ENCODE measurements around the gene DENND6B.

DENND6B gene

DNA sequence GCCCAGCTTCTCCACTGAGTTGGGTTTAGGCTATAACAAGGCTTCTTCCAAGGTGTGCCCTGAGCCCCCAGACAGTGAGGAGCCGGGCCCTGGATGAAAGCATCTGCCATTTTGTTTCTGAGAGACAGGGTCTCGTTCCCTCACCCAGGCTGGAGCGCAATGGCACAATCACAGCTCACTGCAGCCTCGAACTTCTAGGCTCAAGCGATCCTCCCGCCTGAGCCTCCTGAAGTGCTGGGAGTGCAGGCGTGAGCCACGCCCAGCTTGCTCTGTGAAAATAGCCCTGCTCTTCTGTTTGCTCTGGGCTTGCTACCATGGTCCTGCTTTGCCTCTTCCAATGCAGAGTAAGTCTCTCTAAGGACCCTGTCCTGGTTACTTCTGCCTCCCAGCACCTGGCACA lies 6.7 kb downstream of the DENND6B start:
- DNase-seq (ENCODE audit: low spot score) = no peak
- ChIA-PET CTCF (no interaction called here), POLR2A (ENCODE audit: low non-redundant PET) (no interaction called here)
- TF ChIP-seq, protein P1, sequence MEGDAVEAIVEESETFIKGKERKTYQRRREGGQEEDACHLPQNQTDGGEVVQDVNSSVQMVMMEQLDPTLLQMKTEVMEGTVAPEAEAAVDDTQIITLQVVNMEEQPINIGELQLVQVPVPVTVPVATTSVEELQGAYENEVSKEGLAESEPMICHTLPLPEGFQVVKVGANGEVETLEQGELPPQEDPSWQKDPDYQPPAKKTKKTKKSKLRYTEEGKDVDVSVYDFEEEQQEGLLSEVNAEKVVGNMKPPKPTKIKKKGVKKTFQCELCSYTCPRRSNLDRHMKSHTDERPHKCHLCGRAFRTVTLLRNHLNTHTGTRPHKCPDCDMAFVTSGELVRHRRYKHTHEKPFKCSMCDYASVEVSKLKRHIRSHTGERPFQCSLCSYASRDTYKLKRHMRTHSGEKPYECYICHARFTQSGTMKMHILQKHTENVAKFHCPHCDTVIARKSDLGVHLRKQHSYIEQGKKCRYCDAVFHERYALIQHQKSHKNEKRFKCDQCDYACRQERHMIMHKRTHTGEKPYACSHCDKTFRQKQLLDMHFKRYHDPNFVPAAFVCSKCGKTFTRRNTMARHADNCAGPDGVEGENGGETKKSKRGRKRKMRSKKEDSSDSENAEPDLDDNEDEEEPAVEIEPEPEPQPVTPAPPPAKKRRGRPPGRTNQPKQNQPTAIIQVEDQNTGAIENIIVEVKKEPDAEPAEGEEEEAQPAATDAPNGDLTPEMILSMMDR (conservative IDR thresholded peaks at IDR 0.05; ENCODE audit: low read depth) = no peak
- no peak overlapping the region for H3K27ac ChIP-seq

DNA sequence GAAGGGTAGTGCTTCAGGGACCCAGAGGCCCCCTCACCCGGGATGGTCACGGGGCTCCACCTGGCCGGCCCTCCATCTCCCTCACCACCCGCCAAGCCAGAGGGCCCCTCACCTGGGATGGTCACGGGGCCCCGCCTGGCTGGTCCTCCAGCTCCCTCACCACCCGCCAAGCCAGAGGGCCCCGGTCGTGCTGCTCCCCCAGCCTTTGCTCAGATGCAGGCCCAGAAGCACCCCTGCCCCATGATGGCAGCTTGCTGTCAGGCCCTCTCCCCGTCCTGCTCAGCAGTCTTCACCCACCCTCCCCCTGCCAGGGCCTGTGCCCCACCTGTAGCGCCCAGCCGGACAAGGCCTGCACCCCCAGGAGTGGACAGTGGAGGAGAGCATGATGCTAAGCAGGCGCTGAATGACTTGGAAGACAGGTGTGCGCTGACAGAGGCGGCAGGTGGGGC lies 7.3 kb downstream of the DENND6B start:
- ChIA-PET POLR2A (ENCODE audit: low non-redundant PET) (no interaction called here), CTCF (no interaction called here)
- no peak for DNase-seq (ENCODE audit: low spot score)
- TF ChIP-seq, protein P1 (conservative IDR thresholded peaks at IDR 0.05; ENCODE audit: low read depth) = no peak
- no peak overlapping the region for H3K27ac ChIP-seq

DNA sequence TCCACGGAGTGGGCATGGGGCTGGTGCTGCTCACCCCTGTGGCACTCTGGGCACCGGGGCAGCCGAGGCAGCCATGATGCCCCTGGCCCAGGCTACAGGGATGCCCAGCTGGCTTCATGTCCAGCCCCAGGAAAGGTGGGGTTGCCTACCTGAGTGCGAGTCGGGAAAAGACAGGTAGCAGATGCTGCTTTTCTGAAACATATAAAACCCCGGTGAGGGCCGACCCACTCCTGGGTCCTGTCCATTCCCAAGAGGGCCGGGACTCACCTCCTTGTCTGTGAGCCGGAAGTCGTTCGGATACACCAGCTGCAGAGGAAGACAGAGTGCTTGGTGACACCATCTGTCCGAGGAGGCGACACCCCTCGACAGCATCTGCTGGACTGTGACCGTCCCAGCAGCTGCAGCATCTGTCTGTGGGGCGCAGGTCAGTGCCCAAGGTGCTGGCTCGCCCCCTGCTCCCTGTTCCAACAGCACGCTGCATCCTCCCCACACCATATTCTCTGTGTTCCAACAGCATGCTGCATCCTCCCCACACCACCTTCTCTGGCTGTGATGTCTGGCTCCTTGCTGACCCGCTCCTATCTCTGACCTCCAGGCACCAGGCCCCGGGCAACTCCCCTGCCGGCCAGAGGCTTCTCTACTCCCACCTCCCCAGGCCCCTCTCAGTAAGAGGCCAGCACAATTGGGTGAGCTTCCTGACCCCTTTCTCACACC lies 8.0 kb downstream of the DENND6B start:
- TF ChIP-seq, protein P1 (conservative IDR thresholded peaks at IDR 0.05; ENCODE audit: low read depth) = no peak
- CTCF ChIA-PET = no interaction called here
- no peak for DNase-seq (ENCODE audit: low spot score)
- peak overlapping the region; percentile 19; the same call in 1 of the 2 replicates for H3K27ac ChIP-seq
- POLR2A ChIA-PET (ENCODE audit: low non-redundant PET) = no interaction called here

DNA sequence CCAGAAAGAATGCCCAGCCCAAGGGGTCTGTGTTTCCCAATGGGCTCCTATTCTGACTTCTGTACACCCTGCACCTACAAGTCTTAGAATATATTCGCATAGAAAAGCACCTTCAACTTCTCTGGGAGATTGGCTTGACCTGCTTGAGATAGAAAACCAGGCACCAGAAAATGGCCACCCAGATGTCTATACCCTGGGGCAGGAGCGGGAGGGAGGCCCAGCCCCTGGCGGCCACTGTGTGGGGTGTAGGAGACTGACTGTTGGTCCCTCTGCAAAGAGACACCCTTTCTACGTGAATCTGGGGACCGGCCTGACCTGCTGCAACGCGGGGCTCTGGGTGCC lies 8.5 kb downstream of the DENND6B start:
- H3K27ac ChIP-seq = peak overlapping the region; percentile 19; the same call in 1 of the 2 replicates
- no peak for DNase-seq (ENCODE audit: low spot score)
- CTCF ChIA-PET = no interaction called here
- TF ChIP-seq, protein P1 (conservative IDR thresholded peaks at IDR 0.05; ENCODE audit: low read depth) = no peak
- POLR2A ChIA-PET (ENCODE audit: low non-redundant PET) = no interaction called here

DNA sequence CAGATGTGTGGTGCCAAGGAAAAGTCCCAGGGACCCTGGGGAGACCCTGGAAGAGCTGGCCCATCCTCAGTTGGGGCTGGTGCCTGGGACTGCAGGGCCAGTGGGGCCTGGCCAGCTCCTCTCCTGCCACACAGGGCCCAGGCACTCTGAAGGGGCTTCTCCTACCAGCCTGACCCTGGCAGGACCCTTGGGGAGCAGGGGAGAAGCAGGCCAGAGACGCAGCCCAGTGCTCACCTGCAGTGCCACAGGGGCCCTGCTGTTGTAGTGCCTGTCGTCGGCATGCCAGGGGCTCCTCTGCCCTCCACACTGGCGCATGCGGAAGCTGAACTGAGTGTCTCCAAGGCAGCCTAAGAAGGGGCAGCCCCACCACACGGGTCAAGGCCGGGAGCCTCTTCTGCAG lies 9.1 kb downstream of the DENND6B start:
- peak overlapping the region; percentile 19 for H3K27ac ChIP-seq
- POLR2A ChIA-PET (ENCODE audit: low non-redundant PET) = no interaction called here
- CTCF ChIA-PET = interaction anchor here (0.5 kb wide), 1 partner anchor 41 kb away, joined by 3 read pairs; no protein-coding TSS in a partner anchor
- DNase-seq (ENCODE audit: low spot score) = no peak
- TF ChIP-seq, protein P1 (conservative IDR thresholded peaks at IDR 0.05; ENCODE audit: low read depth) = no peak

DNA sequence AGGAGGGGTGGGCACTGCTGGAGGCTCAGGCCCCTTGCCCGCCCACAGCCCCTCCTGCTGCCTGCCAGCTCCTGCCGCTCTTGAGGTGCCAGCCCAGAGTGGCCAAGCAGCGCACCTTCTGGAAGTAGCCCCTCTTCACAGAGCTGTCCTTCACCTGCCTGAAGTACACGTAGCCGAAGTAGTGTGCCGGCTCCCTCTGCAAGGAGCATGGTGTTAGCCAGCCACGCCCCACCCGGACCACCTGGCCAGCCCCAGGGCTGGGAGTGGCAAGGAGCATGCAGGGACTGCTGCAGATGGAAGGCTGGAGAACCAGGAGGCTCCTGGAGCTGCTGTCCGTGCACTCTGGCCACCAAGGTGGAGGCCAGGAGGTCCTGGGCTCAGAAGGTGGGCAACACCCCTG lies 9.6 kb downstream of the DENND6B start:
- ChIA-PET CTCF (interaction anchor here (0.5 kb wide), 1 partner anchor 40 kb away, joined by 3 read pairs; no protein-coding TSS in a partner anchor), POLR2A (ENCODE audit: low non-redundant PET) (no interaction called here)
- no peak for DNase-seq (ENCODE audit: low spot score)
- H3K27ac ChIP-seq = peak overlapping the region; percentile 19; the same call in 1 of the 2 replicates
- TF ChIP-seq, protein P1 (conservative IDR thresholded peaks at IDR 0.05; ENCODE audit: low read depth) = no peak

All from RWPE1 (cell line).